GM21529 (cell line): ENCODE results near the gene RIN3.

Experiments
- ATAC-seq: cut with Tn5 transposase; IDR thresholded peaks from one replicate; pipeline ENCODE4 v1.9.1; 2021; ENCODE audit not compliant: unreplicated experiment

RIN3 gene

DNA sequence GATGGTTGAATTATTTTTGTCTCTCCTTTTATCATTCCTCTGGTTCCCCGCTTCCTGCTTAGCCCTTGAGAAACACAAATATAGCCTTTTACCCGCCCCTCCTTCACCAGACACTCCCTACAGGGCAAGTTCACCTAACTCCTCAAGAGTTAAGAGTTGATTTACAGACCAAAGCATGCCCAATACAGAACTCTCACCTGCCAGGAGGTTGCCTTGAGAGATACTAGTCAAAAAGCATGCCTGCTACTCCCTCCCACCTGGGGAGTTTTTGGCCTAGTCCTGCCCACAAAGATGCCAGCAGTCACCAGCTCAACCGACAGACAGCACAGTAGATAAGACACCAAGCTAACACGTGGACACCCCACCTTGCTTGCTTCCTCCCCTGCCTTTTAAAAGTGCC lies 223.6 kb downstream of the RIN3 start:
- peak; percentile 63 for ATAC-seq

DNA sequence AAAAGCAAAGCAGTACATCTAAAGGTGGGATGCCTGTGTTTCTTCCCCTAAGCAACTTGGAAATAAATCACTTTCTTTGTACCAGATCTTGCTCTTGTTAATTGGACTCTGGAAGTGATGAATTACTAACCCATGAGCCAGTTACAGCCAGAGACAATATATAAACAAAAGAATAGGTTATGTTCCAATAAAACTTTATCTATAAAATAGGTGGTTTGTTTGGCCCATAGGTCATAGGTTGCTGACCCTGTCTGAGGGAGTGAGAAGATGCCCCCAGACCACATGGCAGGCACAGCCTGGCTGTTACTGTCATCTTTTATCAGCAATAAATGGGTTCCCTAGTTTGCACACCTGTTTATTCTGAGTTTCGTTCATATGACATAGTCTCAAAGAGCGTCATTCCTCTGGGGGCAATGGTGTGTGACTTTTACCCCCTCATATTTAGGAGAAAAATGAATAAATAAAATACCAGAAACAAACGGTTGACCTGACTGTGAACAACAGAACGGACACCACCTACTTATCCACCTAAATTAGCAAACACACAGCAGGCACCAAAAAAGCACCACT lies 224.1 kb downstream of the RIN3 start:
- no peak for ATAC-seq
